SK-N-SH (cell line): ENCODE results near the gene ASXL2.

Experiments
- CTCF ChIP-seq: fragments of 200-600 bp; sonication (generic); IDR thresholded peaks from 2 replicates; pipeline ENCODE4 v1.6.1; 2017; ENCODE audit warnings: antibody characterized with exemption, mild to moderate bottlenecking, moderate library complexity
- GABPA ChIP-seq: IDR thresholded peaks from 2 replicates; pipeline ENCODE4 v1.4.0; 2012; ENCODE audit warnings: low read depth, mild to moderate bottlenecking
- JUND ChIP-seq: IDR thresholded peaks from 2 replicates; pipeline ENCODE4 v1.4.0; 2012
- MXI1 ChIP-seq: IDR thresholded peaks from 2 replicates; pipeline ENCODE4 v1.6.1; 2012; ENCODE audit warnings: mild to moderate bottlenecking, low read depth, low read length, improper control_type of control experiment
- POLR2AphosphoS5 ChIP-seq: IDR thresholded peaks from 2 replicates; pipeline ENCODE4 v1.6.1; 2012; ENCODE audit warnings: low read depth, low read length
- RAD21 ChIP-seq: IDR thresholded peaks from 2 replicates; pipeline ENCODE4 v1.6.1; 2012; ENCODE audit warnings: mild to moderate bottlenecking, low read length
- TAF1 ChIP-seq: IDR thresholded peaks from 2 replicates; pipeline ENCODE4 v1.6.1; 2012; ENCODE audit warnings: low read depth, mild to moderate bottlenecking, low read length, moderate library complexity, borderline replicate concordance
- ZBTB33 ChIP-seq: IDR thresholded peaks from 2 replicates; pipeline ENCODE4 v1.4.0; 2012; ENCODE audit warnings: low read depth, borderline replicate concordance

GRCh38 chr2:25887624-25888242, 9.4 kb upstream of the ASXL2 start:
- TF ChIP-seq TAF1 (no peak), POLR2AphosphoS5 (no peak), RAD21 (no peak), ZBTB33 (no peak), CTCF (no peak), MXI1 (no peak), JUND (no peak), GABPA (no peak)
